ENCODE data around the gene LETM1.

- TF ChIP-seq, protein P1, sequence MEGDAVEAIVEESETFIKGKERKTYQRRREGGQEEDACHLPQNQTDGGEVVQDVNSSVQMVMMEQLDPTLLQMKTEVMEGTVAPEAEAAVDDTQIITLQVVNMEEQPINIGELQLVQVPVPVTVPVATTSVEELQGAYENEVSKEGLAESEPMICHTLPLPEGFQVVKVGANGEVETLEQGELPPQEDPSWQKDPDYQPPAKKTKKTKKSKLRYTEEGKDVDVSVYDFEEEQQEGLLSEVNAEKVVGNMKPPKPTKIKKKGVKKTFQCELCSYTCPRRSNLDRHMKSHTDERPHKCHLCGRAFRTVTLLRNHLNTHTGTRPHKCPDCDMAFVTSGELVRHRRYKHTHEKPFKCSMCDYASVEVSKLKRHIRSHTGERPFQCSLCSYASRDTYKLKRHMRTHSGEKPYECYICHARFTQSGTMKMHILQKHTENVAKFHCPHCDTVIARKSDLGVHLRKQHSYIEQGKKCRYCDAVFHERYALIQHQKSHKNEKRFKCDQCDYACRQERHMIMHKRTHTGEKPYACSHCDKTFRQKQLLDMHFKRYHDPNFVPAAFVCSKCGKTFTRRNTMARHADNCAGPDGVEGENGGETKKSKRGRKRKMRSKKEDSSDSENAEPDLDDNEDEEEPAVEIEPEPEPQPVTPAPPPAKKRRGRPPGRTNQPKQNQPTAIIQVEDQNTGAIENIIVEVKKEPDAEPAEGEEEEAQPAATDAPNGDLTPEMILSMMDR (IDR thresholded peaks at IDR 0.05): no peak
- TF ChIP-seq POLR2A (IDR thresholded peaks at IDR 0.05) (no peak), POLR2AphosphoS5 (IDR thresholded peaks at IDR 0.05; ENCODE audit: insufficient read depth in 1 of 2, low read depth in 1 of 2) (no peak)
Measured at GRCh38 chr4:1901127-1901526, 45.2 kb upstream of the LETM1 start.
